WTC11 (cell line): ENCODE measurements around the gene RMRP.

Source experiments
- ATF2 ChIP-seq: sonication (generic); formaldehyde crosslinking; IDR thresholded peaks from 2 replicates; pipeline ENCODE4 v1.8.1; 2022; ENCODE audit warnings: low read depth, missing genetic modification reagents, borderline replicate concordance
- ATF3 ChIP-seq: sonication (generic); formaldehyde crosslinking; conservative IDR thresholded peaks from 2 replicates; pipeline ENCODE4 v1.8.1; 2022; ENCODE audit warnings: mild to moderate bottlenecking, missing genetic modification reagents
- CREB1 ChIP-seq: sonication (generic); formaldehyde crosslinking; IDR thresholded peaks from 2 replicates; pipeline ENCODE4 v1.8.0; 2023; ENCODE audit warnings: mild to moderate bottlenecking, missing genetic modification reagents
- CTCF ChIP-seq: fragments of 200-600 bp; IDR thresholded peaks from 2 replicates; pipeline ENCODE4 v1.8.0; 2022; ENCODE audit warnings: antibody characterized with exemption
- E2F4 ChIP-seq: sonication (generic); formaldehyde crosslinking; IDR thresholded peaks from 2 replicates; pipeline ENCODE4 v1.8.1; 2022; ENCODE audit warnings: low read depth, mild to moderate bottlenecking, moderate library complexity, missing genetic modification reagents, borderline replicate concordance
- ESRRA ChIP-seq: sonication (generic); formaldehyde crosslinking; IDR thresholded peaks from 2 replicates; pipeline ENCODE4 v1.8.1; 2022; ENCODE audit warnings: mild to moderate bottlenecking, missing genetic modification reagents, borderline replicate concordance
- FOXP4 ChIP-seq: sonication (generic); formaldehyde crosslinking; IDR thresholded peaks from 2 replicates; pipeline ENCODE4 v1.8.0; 2022; ENCODE audit warnings: mild to moderate bottlenecking, missing genetic modification reagents
- GRHL2 ChIP-seq: fragments of 250-450 bp; sonication (Bioruptor Pico); IDR thresholded peaks from 2 replicates; pipeline ENCODE4 v1.8.0; 2022; ENCODE audit warnings: mild to moderate bottlenecking, moderate library complexity; ENCODE audit not compliant: insufficient replicate concordance, severe bottlenecking
- KAT7 ChIP-seq: sonication (generic); formaldehyde crosslinking; IDR thresholded peaks from 2 replicates; pipeline ENCODE4 v1.8.1; 2023; ENCODE audit warnings: missing genetic modification reagents, mild to moderate bottlenecking, borderline replicate concordance
- MLX ChIP-seq: sonication (generic); formaldehyde crosslinking; IDR thresholded peaks from 2 replicates; pipeline ENCODE4 v1.8.1; 2023; ENCODE audit warnings: mild to moderate bottlenecking, missing genetic modification reagents, moderate library complexity
- NFYB ChIP-seq: sonication (generic); formaldehyde crosslinking; conservative IDR thresholded peaks from 2 replicates; pipeline ENCODE4 v1.8.0; 2022; ENCODE audit warnings: low read depth, missing genetic modification reagents
- PRDM15 ChIP-seq: sonication (generic); formaldehyde crosslinking; IDR thresholded peaks from 2 replicates; pipeline ENCODE4 v1.8.0; 2022; ENCODE audit warnings: missing genetic modification reagents
- SP1 ChIP-seq: sonication (generic); formaldehyde crosslinking; conservative IDR thresholded peaks from 2 replicates; pipeline ENCODE4 v1.8.1; 2022; ENCODE audit warnings: missing genetic modification reagents

- TF ChIP-seq ESRRA (CRISPR knock-in tag) (no peak), ATF3 (CRISPR knock-in tag) (no peak), GRHL2 (CRISPR knock-in tag) (no peak), PRDM15 (CRISPR knock-in tag) (no peak), MLX (no peak), FOXP4 (CRISPR knock-in tag) (no peak), CTCF (no peak), SP1 (CRISPR knock-in tag) (no peak), KAT7 (no peak), ATF2 (CRISPR knock-in tag) (no peak), CREB1 (no peak), NFYB (CRISPR knock-in tag) (no peak), E2F4 (CRISPR knock-in tag) (no peak)
These were observed 831 bp downstream of the RMRP start for GRCh38 chr9:35656831-35657545.
